ENCODE data around the gene NET1.

NET1 gene

DNA sequence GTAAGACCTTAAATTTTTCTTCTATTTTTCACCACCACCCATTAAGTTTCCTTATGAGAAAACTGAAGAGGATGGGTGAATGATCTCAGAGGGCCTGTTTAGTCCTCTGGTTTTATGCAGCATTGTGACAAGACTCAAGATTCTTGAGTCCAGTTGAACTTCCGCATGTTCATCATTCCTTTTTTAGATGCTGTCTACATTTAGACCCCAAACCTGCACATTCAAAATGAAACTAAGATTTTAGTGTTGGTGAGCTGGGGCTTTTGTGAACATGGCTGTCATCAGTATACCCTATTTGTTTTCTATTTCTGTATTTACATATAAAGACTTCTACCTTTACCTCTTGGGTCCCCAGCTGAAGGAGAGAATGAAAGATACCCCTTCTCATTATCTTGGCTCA, 31.1 kb downstream of the NET1 start:
- DNase-seq (ENCODE audit: low spot score): no peak

GRCh38 chr10:5445006-5445405, 32.6 kb downstream of the NET1 start:
- no peak for DNase-seq (ENCODE audit: low spot score)

- DNase-seq (ENCODE audit: low spot score): peak; percentile 95
Observed at GRCh38 chr10:5446390-5446926, 34.1 kb downstream of the NET1 start.

DNA sequence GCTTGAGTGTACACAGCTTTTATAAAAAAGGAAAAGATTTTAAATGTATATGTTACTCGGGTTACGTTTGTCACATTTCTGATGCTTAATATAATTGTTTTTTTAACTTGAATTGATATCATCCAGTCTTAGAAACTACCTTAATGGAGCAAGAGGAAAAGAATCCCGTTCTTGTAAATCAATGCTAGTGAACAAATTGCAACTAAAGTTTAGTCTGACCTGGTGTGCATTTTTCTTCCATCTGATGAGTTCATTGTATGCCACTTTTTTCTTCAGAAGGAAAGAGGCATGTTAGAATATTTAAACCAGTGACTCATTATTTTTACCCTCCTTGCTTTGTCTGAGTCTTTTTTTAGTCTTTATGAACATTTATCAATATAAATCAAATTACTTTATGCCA, 34.7 kb downstream of the NET1 start:
- peak; percentile 35 for DNase-seq (ENCODE audit: low spot score)

- DNase-seq (ENCODE audit: low spot score): peak; percentile 63
Observed at GRCh38 chr10:5447611-5448071, 35.3 kb downstream of the NET1 start.

GRCh38 chr10:5448333-5449001, 36.1 kb downstream of the NET1 start:
- DNase-seq (ENCODE audit: low spot score): no peak

DNA sequence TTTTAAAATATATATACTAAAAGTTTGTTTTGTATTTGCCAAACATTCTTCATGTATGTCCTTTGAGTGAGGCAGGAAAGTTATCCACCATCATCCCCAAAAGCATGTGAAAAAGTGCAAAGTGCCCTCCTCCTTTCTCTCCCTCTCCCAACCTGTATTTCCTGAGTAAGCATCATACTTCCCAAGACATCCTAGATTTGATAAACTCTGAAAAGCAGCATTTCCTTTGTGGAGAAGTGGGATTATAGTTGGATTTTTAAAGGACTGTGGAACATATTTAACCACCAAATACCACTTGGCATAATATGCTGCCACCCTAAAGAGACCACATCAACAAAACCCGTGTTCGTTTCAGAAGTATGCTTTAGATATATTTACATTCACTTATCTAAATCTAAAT, 36.9 kb downstream of the NET1 start:
- no peak for DNase-seq (ENCODE audit: low spot score)

DNA sequence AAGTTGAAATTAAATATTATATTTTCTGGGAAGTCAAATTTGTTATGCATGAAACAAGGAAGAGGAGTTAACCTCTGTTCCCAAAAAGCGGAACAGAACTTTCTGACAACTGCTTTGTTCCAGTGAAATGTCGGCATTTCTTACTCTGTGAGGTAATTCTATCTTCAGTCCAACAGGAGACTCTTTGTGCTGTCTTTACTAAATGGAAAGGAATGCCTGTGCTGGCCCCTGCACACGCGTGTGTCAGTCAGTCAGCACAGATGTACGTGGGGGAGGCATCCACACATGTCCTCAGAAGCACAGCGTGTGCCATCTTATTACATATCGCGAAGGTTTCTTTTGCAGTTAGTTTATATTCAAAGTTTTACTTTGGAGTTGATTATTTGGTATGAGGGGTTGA, 37.5 kb downstream of the NET1 start:
- DNase-seq (ENCODE audit: low spot score): peak; percentile 75

DNA sequence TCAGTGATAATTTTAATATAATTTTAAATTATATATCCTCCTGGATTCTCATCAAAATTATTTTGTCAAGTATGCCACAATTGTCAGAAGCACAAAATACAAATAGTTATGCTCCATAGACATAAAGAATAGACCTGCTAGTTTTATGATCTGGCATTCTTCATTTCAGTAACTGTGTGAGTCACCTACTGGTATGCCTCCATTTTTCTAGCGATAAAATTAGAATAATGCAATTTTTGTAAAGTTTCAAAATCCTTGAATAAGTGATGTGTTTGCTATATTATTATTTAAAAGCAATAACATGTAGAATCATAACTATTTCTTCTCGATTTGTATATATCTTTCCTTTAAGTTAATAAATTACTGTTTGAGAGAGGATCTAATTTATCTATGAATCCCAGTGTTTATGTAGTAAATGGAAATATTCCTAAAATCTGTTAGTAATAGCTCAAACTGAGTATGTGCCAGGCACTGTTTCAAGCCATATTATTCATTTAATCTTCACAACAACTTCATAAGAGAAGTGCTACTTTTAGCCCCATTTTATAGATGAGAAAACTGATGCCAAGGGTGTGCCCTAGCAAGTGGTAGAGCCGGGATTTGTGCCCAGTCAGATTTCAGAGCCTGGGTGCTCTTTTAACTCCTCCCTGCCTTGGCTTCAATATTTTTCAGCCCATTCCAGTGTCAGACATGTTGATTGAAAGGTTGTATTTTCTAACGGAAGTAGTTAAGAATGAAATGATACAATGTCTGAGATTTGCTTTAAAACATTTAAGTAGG, 38.4 kb downstream of the NET1 start:
- no peak for DNase-seq (ENCODE audit: low spot score)

GRCh38 chr10:5453749-5454489, 41.6 kb downstream of the NET1 start:
- no peak for DNase-seq (ENCODE audit: low spot score)

DNA sequence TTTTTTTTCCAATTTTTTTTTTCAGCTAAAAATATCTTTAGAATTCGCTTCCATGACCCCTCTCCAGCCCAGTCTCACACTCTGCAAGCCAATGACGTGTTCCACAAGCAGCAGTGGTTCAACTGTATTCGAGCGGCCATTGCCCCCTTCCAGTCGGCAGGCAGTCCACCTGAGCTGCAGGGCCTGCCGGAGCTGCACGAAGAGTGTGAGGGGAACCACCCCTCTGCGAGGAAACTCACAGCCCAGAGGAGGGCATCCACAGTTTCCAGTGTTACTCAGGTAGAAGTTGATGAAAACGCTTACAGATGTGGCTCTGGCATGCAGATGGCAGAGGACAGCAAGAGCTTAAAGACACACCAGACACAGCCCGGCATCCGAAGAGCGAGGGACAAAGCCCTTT, 44.2 kb downstream of the NET1 start:
- no peak for DNase-seq (ENCODE audit: low spot score)

DNA sequence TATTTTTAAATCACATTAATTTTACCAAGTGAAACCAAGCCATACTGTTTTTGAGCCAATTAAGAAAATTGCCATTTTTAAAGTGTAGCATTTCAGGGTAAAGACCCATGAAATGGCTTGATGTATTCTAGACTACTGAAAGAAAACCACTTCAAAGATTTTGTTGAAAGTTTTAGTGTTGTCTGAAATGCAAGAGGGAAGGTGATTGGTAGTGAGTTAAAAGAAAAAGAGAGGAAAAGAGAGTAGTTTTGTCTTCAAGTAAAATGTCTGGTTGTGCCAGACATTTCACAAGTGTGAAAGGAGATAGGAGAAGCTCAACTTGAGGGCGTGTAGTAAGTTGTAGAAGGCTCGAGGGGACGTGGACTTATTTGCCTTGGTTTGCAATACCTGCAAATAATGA, 45.4 kb downstream of the NET1 start:
- DNase-seq (ENCODE audit: low spot score): no peak

GRCh38 chr10:5458425-5458824, 46.1 kb downstream of the NET1 start:
- DNase-seq (ENCODE audit: low spot score): no peak

GRCh38 chr10:5458949-5459747, 46.8 kb downstream of the NET1 start:
- no peak for DNase-seq (ENCODE audit: low spot score)

DNA sequence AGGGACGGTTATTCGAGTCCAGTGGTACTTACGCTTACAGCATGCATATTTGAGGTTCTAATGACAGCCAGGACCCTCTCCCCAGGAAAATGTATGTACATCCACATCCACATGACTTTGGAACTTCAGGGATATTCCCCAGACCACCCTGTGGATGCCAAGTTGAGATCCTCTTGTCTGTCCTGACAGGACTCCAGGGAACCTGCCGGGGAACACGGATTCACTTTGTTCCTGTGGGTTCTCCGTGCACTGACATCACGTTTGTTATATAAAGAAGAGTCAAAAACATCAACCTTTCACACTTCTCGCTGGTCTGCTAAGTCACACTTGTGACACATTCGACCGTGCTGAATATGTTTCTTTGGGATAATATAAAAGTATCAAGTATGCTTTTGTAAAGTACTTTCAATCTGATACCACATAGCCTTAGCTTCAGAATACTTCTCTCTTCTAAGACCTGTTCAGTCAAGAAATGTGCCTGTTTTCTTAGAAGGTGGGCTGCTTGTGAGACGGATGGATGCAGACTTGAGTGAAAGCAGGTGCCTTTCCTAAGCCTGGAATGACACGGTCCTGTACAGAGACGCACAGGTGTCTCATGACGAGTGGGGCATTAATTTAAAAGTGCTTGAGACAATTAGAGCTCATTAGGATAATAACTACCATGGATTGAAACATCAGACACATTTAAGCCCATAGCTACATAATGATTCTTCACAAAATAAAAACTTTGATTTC, 48.3 kb downstream of the NET1 start:
- DNase-seq (ENCODE audit: low spot score): no peak

GRCh38 chr10:5461203-5461588, 48.8 kb downstream of the NET1 start:
- DNase-seq (ENCODE audit: low spot score): no peak

GRCh38 chr10:5461914-5462840, 49.8 kb downstream of the NET1 start:
- no peak for DNase-seq (ENCODE audit: low spot score)

DNA sequence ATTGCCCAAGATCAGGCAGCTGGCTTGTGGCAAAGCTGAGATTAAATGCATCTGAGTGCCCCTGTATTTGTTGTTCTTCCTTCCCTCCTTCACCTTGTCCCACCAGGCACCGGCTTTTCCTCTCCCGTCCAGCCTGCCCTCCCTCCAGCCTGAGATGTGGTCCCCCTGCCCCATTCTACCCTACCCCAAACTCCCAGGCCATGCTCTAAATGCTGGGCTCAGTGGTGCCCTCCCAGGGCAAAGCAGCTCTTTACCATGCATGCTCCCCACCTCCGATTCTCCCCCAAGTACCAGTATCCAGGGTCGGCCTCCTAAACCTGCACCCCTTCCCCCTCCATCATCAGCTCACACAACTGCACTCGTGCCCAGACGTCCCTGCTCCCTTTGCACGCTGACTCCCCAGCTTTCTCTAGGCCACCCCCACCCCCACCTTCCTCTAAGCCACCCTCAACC, 50.5 kb downstream of the NET1 start:
- no peak for DNase-seq (ENCODE audit: low spot score)

- DNase-seq (ENCODE audit: low spot score): no peak
Observed at GRCh38 chr10:5464546-5464945, 52.2 kb downstream of the NET1 start.

GRCh38 chr10:5465976-5466450, 53.7 kb downstream of the NET1 start:
- no peak for DNase-seq (ENCODE audit: low spot score)

Data from SW480 (cell line).